ENCODE measurements around the gene MBOAT1. TPM values are rescaled to one million over a fixed set of nuclear protein-coding genes. Genes with fewer than 3 reads are reported as not detected.

Gene MBOAT1, protein sequence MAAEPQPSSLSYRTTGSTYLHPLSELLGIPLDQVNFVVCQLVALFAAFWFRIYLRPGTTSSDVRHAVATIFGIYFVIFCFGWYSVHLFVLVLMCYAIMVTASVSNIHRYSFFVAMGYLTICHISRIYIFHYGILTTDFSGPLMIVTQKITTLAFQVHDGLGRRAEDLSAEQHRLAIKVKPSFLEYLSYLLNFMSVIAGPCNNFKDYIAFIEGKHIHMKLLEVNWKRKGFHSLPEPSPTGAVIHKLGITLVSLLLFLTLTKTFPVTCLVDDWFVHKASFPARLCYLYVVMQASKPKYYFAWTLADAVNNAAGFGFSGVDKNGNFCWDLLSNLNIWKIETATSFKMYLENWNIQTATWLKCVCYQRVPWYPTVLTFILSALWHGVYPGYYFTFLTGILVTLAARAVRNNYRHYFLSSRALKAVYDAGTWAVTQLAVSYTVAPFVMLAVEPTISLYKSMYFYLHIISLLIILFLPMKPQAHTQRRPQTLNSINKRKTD
- 39.9 and 47.8 TPM in 2 replicates for total RNA-seq (2022)
- Bru-seq, nascent RNA = percentile 89 among the genes with signal in this experiment
- percentile 69 among the genes with signal in this experiment for BruChase-seq, experiment 1, labeled RNA remaining after a 6-hour chase
- percentile 70 among the genes with signal in this experiment for BruChase-seq, experiment 2, labeled RNA remaining after a 2-hour chase
- long read RNA-seq, partial matches to known transcripts = 5 of 12 reads
- long read RNA-seq, other reads (novel, unspliced or antisense) = 4 of 12 reads

DNA sequence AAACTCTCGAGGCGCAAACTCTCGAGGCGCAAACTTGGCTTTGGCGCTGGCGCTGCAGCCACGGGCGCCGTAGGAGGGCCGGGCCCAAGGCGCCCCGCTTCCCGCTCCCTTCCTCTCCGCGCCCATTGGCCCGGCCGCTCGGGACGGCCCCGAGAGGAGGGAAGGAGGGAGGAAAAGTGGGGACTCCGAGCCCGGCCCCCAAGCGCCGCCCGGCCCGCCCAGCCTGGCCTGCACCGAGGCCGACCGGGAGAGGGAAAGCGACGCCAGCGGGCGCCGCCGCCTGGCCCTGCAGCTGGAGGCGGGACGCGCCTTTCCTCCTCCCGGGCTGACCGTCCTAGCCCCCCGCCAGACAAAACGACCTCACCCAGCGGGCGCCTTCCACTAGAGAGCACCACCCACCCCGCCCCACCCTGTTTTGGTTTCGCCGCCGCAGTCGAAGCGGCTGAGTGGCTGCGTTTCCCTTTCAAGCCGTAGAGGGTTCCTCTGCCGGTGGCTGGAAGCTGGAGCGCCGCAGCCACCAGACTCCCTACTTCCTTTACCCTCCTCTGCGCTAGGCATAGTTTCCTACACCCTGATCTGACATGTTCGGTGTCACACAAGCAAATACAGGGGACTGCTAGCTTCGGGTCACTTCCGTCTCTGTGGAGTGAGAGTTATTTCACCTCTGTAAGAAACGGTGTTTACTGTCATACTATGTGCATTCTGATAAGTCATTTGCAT, at the start of gene MBOAT1:
Gene MBOAT1, minus strand, starts transcription at position 78 of the 720 bp plus-strand sequence. CDS start 235 bp downstream, outside the sequence.
- Mint-ChIP-seq H3K4me1 (ENCODE audit: low read depth, unreplicated experiment) (peaks cover 45% of the 10 kb centered on the region), H3K9me3 (ENCODE audit: low read depth, unreplicated experiment) (no peaks in the 10 kb centered on the region), H3K27me3 (ENCODE audit: unreplicated experiment) (no peaks in the 10 kb centered on the region), H3K4me3 (ENCODE audit: low read depth, unreplicated experiment) (peak within 1 kb of the TSS; percentile 86), H3K36me3 (ENCODE audit: insufficient read depth, unreplicated experiment) (peaks cover 34% of the 10 kb centered on the region), H3K27ac (ENCODE audit: unreplicated experiment) (peak within 1 kb of the TSS; percentile 99)
- no TSS peak for BruUV-seq (replicated peaks)
- TF ChIP-seq, protein P1, sequence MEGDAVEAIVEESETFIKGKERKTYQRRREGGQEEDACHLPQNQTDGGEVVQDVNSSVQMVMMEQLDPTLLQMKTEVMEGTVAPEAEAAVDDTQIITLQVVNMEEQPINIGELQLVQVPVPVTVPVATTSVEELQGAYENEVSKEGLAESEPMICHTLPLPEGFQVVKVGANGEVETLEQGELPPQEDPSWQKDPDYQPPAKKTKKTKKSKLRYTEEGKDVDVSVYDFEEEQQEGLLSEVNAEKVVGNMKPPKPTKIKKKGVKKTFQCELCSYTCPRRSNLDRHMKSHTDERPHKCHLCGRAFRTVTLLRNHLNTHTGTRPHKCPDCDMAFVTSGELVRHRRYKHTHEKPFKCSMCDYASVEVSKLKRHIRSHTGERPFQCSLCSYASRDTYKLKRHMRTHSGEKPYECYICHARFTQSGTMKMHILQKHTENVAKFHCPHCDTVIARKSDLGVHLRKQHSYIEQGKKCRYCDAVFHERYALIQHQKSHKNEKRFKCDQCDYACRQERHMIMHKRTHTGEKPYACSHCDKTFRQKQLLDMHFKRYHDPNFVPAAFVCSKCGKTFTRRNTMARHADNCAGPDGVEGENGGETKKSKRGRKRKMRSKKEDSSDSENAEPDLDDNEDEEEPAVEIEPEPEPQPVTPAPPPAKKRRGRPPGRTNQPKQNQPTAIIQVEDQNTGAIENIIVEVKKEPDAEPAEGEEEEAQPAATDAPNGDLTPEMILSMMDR (IDR thresholded peaks at IDR 0.05; ENCODE audit: unreplicated experiment) = peak; percentile 42
- intact Hi-C loops (cut with micrococcal nuclease; ENCODE audit: unreplicated experiment) = loop anchor here (1.0 to 5.0 kb wide), 6 partner anchors 25 to 316 kb away; partner anchors contain the start of gene E2F3
- peak; percentile 99 for DNase-seq
- CTCF ChIA-PET = interaction anchor here (0.6 to 4.7 kb wide), 15 partner anchors 10 to 391 kb away, joined by 3 to 27 read pairs (median 4); no protein-coding TSS in a partner anchor

DNA sequence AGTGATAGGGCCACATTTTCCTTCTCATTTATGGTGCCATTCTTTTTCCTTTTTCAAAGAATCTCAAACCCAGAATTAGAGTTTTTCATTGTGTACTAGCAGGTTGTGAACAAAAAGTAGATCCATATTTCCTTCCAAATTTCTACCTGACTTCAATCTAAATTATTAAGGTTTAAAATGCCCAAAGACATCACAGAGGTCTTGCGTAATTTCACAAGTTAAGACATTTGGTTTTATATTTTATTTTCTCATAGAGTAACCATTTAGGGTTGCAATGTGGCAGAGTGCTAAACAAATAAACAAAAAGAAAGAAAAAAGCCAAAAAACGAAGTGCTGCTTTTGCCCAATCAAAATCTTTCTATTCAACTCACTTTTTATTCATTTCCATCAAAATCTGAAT, 49.4 kb upstream of the MBOAT1 start:
- Mint-ChIP-seq H3K36me3 (ENCODE audit: insufficient read depth, unreplicated experiment) (no peaks in the 10 kb centered on the region), H3K9me3 (ENCODE audit: low read depth, unreplicated experiment) (no peaks in the 10 kb centered on the region), H3K4me1 (ENCODE audit: low read depth, unreplicated experiment) (peaks cover 8% of the 10 kb centered on the region), H3K27ac (ENCODE audit: unreplicated experiment) (no peak overlapping the region), H3K4me3 (ENCODE audit: low read depth, unreplicated experiment) (no peak overlapping the region), H3K27me3 (ENCODE audit: unreplicated experiment) (no peaks in the 10 kb centered on the region)
- BruUV-seq (replicated peaks) = no TSS peak
- TF ChIP-seq, protein P1 (IDR thresholded peaks at IDR 0.05; ENCODE audit: unreplicated experiment) = no peak
- intact Hi-C loops (cut with micrococcal nuclease; ENCODE audit: unreplicated experiment) = no loop called here
- no peak for DNase-seq
- CTCF ChIA-PET = no interaction called here

DNA sequence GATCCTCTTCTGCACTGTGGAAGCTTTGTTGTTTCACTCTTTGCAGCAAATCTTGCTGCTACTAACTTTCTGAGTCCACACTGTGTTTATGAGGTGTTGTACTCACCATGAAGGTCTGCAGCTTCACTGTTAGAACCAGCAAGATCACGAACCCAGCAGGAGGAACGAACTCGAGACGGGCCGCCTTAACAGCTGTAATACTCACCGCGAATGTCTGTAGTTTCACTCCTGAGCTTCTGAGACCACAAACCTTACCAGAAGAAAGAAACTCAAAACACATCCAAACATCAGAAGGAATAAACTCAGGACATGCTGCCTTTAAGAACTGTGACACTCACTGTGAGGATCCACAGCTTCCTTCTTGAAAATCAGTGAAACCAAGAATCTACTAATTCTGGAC, 48.1 kb upstream of the MBOAT1 start:
- no peak for DNase-seq
- no peak overlapping the region for H3K4me3 Mint-ChIP-seq (ENCODE audit: low read depth, unreplicated experiment)
- intact Hi-C loops (cut with micrococcal nuclease; ENCODE audit: unreplicated experiment) = no loop called here
- CTCF ChIA-PET = interaction anchor here (1.7 kb wide), 1 partner anchor 14 kb away, joined by 6 read pairs; no protein-coding TSS in a partner anchor
- H3K9me3 Mint-ChIP-seq (ENCODE audit: low read depth, unreplicated experiment) = no peaks in the 10 kb centered on the region
- no peaks in the 10 kb centered on the region for H3K27me3 Mint-ChIP-seq (ENCODE audit: unreplicated experiment)
- H3K4me1 Mint-ChIP-seq (ENCODE audit: low read depth, unreplicated experiment) = peaks cover 2% of the 10 kb centered on the region
- H3K27ac Mint-ChIP-seq (ENCODE audit: unreplicated experiment) = no peak overlapping the region
- no TSS peak for BruUV-seq (replicated peaks)
- H3K36me3 Mint-ChIP-seq (ENCODE audit: insufficient read depth, unreplicated experiment) = no peaks in the 10 kb centered on the region
- TF ChIP-seq, protein P1 (IDR thresholded peaks at IDR 0.05; ENCODE audit: unreplicated experiment) = no peak

Measured in Calu3 (cell line).